ENCODE measurements around the gene KRT15. TPM values are rescaled to one million over a fixed set of nuclear protein-coding genes. Genes with fewer than 3 reads are reported as not detected.
A peak's percentile ranks its signal among the peaks of the same experiment; 100 is the strongest.

Gene KRT15
- total RNA-seq, 2 experiments from 2014 or later = not detected

- intact Hi-C loops (cut with micrococcal nuclease) = no loop called here
- no peaks in the 10 kb centered on the region for H3K4me1 Mint-ChIP-seq (ENCODE audit: low read depth)
- CTCF ChIA-PET = interaction anchor here (1.7 kb wide), 1 partner anchor 44 kb away, joined by 5 read pairs; no protein-coding TSS in a partner anchor
These were observed 13.5 kb downstream of the KRT15 start, which contains the start of gene KRT13 for GRCh38 chr17:41505007-41505808. Gene KRT13 (minus strand): TSS chr17:41505612. CDS start chr17:41505550, 62 bp downstream.

DNA sequence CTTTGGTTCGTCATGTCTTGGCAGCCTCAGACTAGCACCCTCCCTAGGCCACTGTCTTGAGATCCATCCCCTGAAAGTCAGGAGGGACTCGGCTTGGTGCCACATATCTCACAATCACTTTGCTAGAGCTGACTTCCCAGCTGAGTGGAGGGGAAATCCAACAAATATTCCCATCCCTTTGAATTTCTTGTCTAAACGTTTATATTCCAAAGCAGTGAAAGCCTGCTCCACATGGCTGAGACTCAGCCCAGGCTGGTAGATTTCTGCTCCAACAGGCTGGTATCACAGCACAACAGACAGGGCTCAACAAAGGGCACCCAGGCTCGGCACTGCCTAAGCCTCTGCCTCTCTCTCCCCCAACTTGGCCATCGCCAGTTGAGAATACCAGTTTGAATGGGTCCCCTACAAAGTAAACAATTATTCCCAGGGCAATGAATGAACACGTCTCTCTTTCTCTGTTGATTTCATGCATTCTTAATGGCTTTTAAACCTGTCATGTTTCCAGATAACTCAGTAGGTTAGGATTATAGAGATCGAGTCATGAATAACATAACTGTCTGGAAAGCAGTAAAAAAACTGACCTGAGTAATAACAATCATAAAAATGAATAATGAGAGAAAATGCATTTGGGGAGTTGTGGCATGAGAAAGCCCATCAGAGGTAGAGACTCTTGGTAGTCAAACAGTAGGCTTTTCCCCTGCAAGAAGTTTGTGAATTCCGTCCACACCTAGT is 14.3 kb downstream of the KRT15 start:
- H3K4me1 Mint-ChIP-seq (ENCODE audit: low read depth) = no peaks in the 10 kb centered on the region
- no peaks in the 10 kb centered on the region for H3K9me3 Mint-ChIP-seq
- CTCF ChIA-PET = interaction anchor here (1.7 kb wide), 1 partner anchor 45 kb away, joined by 5 read pairs; no protein-coding TSS in a partner anchor
- no peak for DNase-seq
- H3K4me3 Mint-ChIP-seq = no peak overlapping the region
- H3K36me3 Mint-ChIP-seq (ENCODE audit: low read depth) = no peaks in the 10 kb centered on the region
- intact Hi-C loops (cut with micrococcal nuclease) = no loop called here
- no peaks in the 10 kb centered on the region for H3K27me3 Mint-ChIP-seq (ENCODE audit: low read depth)
- no peak overlapping the region for H3K27ac Mint-ChIP-seq

More at GRCh38 chr17:41505007-41505808, 13.5 kb downstream of the KRT15 start, which contains the start of gene KRT13:
- no peak for DNase-seq
- H3K9me3 Mint-ChIP-seq = no peaks in the 10 kb centered on the region
- no peaks in the 10 kb centered on the region for H3K27me3 Mint-ChIP-seq (ENCODE audit: low read depth)
- H3K4me3 Mint-ChIP-seq = no peak within 1 kb of the TSS
- no peak within 1 kb of the TSS for H3K27ac Mint-ChIP-seq
- H3K36me3 Mint-ChIP-seq (ENCODE audit: low read depth) = no peaks in the 10 kb centered on the region

DNA sequence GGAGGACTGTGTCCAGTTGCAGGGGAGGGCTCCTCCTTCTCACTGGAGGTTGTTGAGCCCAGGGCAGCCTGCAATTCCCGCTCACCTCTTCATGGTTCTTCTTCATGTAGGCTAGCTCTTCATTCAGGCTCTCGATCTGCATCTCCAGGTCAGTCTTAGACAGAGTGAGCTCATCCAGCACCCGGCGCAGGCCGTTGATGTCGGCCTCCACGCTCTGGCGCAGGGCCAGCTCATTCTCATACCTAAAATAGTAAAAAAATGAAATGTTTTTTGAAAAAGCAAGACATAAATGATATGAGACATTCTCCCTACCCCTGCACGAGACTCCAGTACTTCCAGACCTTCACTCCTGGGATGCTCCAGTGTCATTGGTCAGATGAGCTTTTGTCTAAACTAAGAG is 15.5 kb downstream of the KRT15 start:
- no peaks in the 10 kb centered on the region for H3K27me3 Mint-ChIP-seq (ENCODE audit: low read depth)

GRCh38 chr17:41500131-41500911 is 18.4 kb downstream of the KRT15 start:
- intact Hi-C loops (cut with micrococcal nuclease) = no loop called here

More for the DNA sequence above, 15.5 kb downstream of the KRT15 start:
- Mint-ChIP-seq H3K36me3 (ENCODE audit: low read depth) (no peaks in the 10 kb centered on the region), H3K27ac (no peak overlapping the region), H3K4me1 (ENCODE audit: low read depth) (no peaks in the 10 kb centered on the region), H3K9me3 (no peaks in the 10 kb centered on the region), H3K4me3 (no peak overlapping the region)
- DNase-seq = no peak
- intact Hi-C loops (cut with micrococcal nuclease) = no loop called here
- CTCF ChIA-PET = interaction anchor here (0.6 to 0.9 kb wide), 3 partner anchors 46 to 159 kb away, joined by 3 to 6 read pairs (median 3); no protein-coding TSS in a partner anchor

GRCh38 chr17:41499714-41500113 is 19.0 kb downstream of the KRT15 start:
- no peak for DNase-seq
- Mint-ChIP-seq H3K4me1 (ENCODE audit: low read depth) (peaks cover 5% of the 10 kb centered on the region), H3K4me3 (no peak overlapping the region), H3K27me3 (ENCODE audit: low read depth) (no peaks in the 10 kb centered on the region), H3K27ac (no peak overlapping the region), H3K9me3 (no peaks in the 10 kb centered on the region), H3K36me3 (ENCODE audit: low read depth) (no peaks in the 10 kb centered on the region)
- intact Hi-C loops (cut with micrococcal nuclease) = loop anchor here (5.0 to 10.0 kb wide), 3 partner anchors 48 to 375 kb away; partner anchors contain the start of gene KRTAP4-12
- CTCF ChIA-PET = no interaction called here

More at GRCh38 chr17:41500131-41500911, 18.4 kb downstream of the KRT15 start:
- Mint-ChIP-seq H3K27ac (no peak overlapping the region), H3K9me3 (no peaks in the 10 kb centered on the region), H3K27me3 (ENCODE audit: low read depth) (no peaks in the 10 kb centered on the region), H3K4me1 (ENCODE audit: low read depth) (peaks cover 5% of the 10 kb centered on the region), H3K4me3 (no peak overlapping the region), H3K36me3 (ENCODE audit: low read depth) (no peaks in the 10 kb centered on the region)
- CTCF ChIA-PET = interaction anchor here (1.0 kb wide), 1 partner anchor 170 kb away, joined by 3 read pairs; no protein-coding TSS in a partner anchor
- DNase-seq = no peak

DNA sequence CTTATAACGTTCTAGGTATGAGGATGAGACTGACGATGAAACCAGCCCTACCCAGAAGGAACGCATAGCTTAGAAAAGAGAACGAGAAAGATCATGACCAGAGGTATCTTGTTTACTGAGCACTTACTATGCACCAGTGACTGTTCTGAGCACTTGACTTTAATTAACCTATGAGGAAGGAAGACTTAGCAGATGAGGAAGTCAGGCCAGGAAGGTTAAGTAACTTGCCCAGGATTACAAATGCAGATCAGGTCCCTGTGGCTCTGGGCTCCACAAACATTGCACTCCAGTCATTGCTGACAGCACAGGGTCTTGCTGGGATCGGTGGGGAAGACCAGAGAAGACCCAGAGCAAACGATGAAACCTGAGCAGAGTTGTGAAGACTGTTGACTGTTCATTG is 20.4 kb downstream of the KRT15 start:
- Mint-ChIP-seq H3K27ac (no peak overlapping the region), H3K27me3 (ENCODE audit: low read depth) (no peaks in the 10 kb centered on the region), H3K4me1 (ENCODE audit: low read depth) (peaks cover 5% of the 10 kb centered on the region), H3K36me3 (ENCODE audit: low read depth) (no peaks in the 10 kb centered on the region), H3K4me3 (no peak overlapping the region), H3K9me3 (no peaks in the 10 kb centered on the region)
- CTCF ChIA-PET = interaction anchor here (0.8 to 1.1 kb wide), 5 partner anchors 13 to 168 kb away, joined by 3 to 4 read pairs (median 3); no protein-coding TSS in a partner anchor
- no peak for DNase-seq
- intact Hi-C loops (cut with micrococcal nuclease) = loop anchor here (5.0 to 10.0 kb wide), 3 partner anchors 49 to 373 kb away; partner anchors contain the start of gene KRTAP4-12

- peaks cover 6% of the 10 kb centered on the region for H3K4me1 Mint-ChIP-seq (ENCODE audit: low read depth)
- CTCF ChIA-PET = interaction anchor here (0.7 to 2.8 kb wide), 6 partner anchors 52 to 639 kb away, joined by 3 to 11 read pairs (median 4); partner anchors contain the start of gene KRTAP4-4
- DNase-seq = peak; percentile 87
- H3K9me3 Mint-ChIP-seq = no peaks in the 10 kb centered on the region
- H3K27ac Mint-ChIP-seq = no peak overlapping the region
- H3K27me3 Mint-ChIP-seq (ENCODE audit: low read depth) = no peaks in the 10 kb centered on the region
- intact Hi-C loops (cut with micrococcal nuclease) = loop anchor here (1.0 to 10.0 kb wide), 6 partner anchors 50 to 588 kb away; partner anchors contain the start of gene KRTAP4-12
- H3K4me3 Mint-ChIP-seq = no peak overlapping the region
- no peaks in the 10 kb centered on the region for H3K36me3 Mint-ChIP-seq (ENCODE audit: low read depth)
These were observed 21.7 kb downstream of the KRT15 start for GRCh38 chr17:41496803-41497484.

DNA sequence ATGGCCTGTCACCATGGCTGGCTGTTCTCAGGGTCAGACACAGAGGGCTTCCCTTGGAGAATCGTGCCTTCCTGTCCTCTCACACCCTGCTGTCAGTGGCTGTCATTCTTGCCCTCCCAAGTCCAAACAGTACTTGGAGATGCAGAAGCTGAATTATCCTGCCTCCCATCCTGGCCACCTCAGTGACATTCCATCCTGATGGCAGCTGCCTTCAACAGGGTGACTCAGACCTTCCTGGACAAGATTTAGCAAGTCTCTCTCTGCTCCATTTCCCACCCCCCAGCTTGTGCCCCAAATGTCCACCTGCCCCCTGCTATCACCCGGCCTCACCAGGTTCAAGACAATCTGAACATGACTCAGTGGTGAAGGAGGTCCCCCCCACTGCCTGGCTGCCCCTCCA is 24.2 kb downstream of the KRT15 start:
- Mint-ChIP-seq H3K4me1 (ENCODE audit: low read depth) (peaks cover 12% of the 10 kb centered on the region), H3K27me3 (ENCODE audit: low read depth) (no peaks in the 10 kb centered on the region), H3K9me3 (no peaks in the 10 kb centered on the region), H3K4me3 (no peak overlapping the region), H3K36me3 (ENCODE audit: low read depth) (no peaks in the 10 kb centered on the region), H3K27ac (no peak overlapping the region)
- CTCF ChIA-PET = interaction anchor here (0.8 kb wide), 1 partner anchor 55 kb away, joined by 4 read pairs; no protein-coding TSS in a partner anchor
- no peak for DNase-seq
- intact Hi-C loops (cut with micrococcal nuclease) = loop anchor here (10.0 kb wide), 1 partner anchor 370 kb away; the partner anchor contains the start of gene KRTAP4-12

DNA sequence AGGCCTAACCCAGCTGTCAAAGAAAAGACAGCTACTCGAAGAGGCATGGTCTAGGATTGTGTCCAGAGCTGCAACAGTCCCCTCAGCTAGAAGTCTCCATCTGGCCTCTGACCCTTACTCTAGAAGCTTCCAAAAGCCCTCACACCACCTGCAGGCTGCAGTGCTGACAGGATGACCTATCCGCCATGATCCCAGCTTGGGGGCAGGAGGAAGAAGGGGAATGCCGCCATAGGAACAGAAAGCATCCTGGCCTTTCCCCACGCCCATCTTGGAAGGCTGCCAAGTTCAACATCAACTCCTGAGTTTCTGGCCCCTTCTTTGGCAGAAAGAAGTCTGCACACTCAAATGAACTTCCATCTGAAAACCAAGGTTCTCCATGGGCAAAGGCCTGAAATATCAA is 25.9 kb downstream of the KRT15 start:
- Mint-ChIP-seq H3K4me3 (no peak overlapping the region), H3K9me3 (no peaks in the 10 kb centered on the region)

GRCh38 chr17:41492351-41492750 is 26.3 kb downstream of the KRT15 start:
- Mint-ChIP-seq H3K9me3 (no peaks in the 10 kb centered on the region), H3K27ac (no peak overlapping the region), H3K4me3 (no peak overlapping the region), H3K36me3 (ENCODE audit: low read depth) (no peaks in the 10 kb centered on the region), H3K27me3 (ENCODE audit: low read depth) (no peaks in the 10 kb centered on the region), H3K4me1 (ENCODE audit: low read depth) (peaks cover 12% of the 10 kb centered on the region)
- CTCF ChIA-PET = interaction anchor here (1.1 kb wide), 1 partner anchor 57 kb away, joined by 3 read pairs; no protein-coding TSS in a partner anchor
- intact Hi-C loops (cut with micrococcal nuclease) = loop anchor here (10.0 kb wide), 1 partner anchor 368 kb away; the partner anchor contains the start of gene KRTAP4-12
- DNase-seq = no peak

More for the DNA sequence above, 25.9 kb downstream of the KRT15 start:
- H3K27ac Mint-ChIP-seq = no peak overlapping the region
- intact Hi-C loops (cut with micrococcal nuclease) = loop anchor here (10.0 kb wide), 1 partner anchor 368 kb away; the partner anchor contains the start of gene KRTAP4-12
- DNase-seq = no peak
- H3K4me1 Mint-ChIP-seq (ENCODE audit: low read depth) = peaks cover 12% of the 10 kb centered on the region
- no peaks in the 10 kb centered on the region for H3K27me3 Mint-ChIP-seq (ENCODE audit: low read depth)
- CTCF ChIA-PET = interaction anchor here (1.1 kb wide), 1 partner anchor 57 kb away, joined by 3 read pairs; no protein-coding TSS in a partner anchor
- no peaks in the 10 kb centered on the region for H3K36me3 Mint-ChIP-seq (ENCODE audit: low read depth)

DNA sequence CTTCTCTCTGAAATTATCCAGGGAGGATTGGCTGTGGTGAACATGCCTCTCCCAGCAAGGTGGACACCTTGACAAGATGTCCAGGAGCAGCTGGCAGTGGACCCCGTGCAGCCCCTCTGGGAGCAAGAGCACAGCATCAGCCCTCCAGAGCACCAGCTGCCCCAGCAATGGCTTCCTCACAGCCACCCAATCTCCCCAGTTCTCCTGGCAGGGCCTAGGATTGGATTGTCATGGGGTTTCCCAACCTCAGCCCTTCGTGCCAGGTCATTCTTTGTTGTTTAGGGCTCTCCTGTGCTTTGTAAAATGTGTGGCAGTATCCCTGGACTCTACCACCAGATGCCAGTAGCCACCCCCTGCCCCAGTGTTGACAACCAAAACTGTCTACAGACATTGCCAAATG is 27.2 kb downstream of the KRT15 start:
- H3K36me3 Mint-ChIP-seq (ENCODE audit: low read depth) = no peaks in the 10 kb centered on the region
- CTCF ChIA-PET = interaction anchor here (1.0 kb wide), 1 partner anchor 28 kb away, joined by 3 read pairs; no protein-coding TSS in a partner anchor
- intact Hi-C loops (cut with micrococcal nuclease) = loop anchor here (10.0 kb wide), 1 partner anchor 367 kb away; the partner anchor contains the start of gene KRTAP4-12
- no peak overlapping the region for H3K27ac Mint-ChIP-seq
- DNase-seq = no peak
- H3K27me3 Mint-ChIP-seq (ENCODE audit: low read depth) = no peaks in the 10 kb centered on the region
- no peak overlapping the region for H3K4me3 Mint-ChIP-seq
- no peaks in the 10 kb centered on the region for H3K9me3 Mint-ChIP-seq
- H3K4me1 Mint-ChIP-seq (ENCODE audit: low read depth) = peaks cover 7% of the 10 kb centered on the region
